NT2/D1 (cell line): ENCODE results near the gene VCL.

Experiments used
- DNase-seq: peaks from one replicate; pipeline ENCODE4 v3.0.0-alpha.2; 2011; ENCODE audit warnings: low read depth, low spot score
- H3K27me3 ChIP-seq: 2 replicates; pipeline ENCODE4 v1.6.0; 2011; ENCODE audit warnings: mild to moderate bottlenecking; ENCODE audit not compliant: insufficient read length, insufficient read depth
- H3K36me3 ChIP-seq: 2 replicates; pipeline ENCODE4 v1.6.1; 2011; ENCODE audit warnings: mild to moderate bottlenecking, low read length, mixed read lengths; ENCODE audit not compliant: insufficient read depth, insufficient read length
- H3K4me1 ChIP-seq: 2 replicates; pipeline ENCODE4 v1.5.1; 2011; ENCODE audit not compliant: insufficient read depth, insufficient read length
- H3K4me3 ChIP-seq: 2 replicates; pipeline ENCODE4 v1.5.1; 2011; ENCODE audit warnings: low read depth; ENCODE audit not compliant: insufficient read length
- H3K9ac ChIP-seq: 2 replicates; pipeline ENCODE4 v1.6.0; 2011; ENCODE audit warnings: low read depth; ENCODE audit not compliant: insufficient read length
- H3K9me3 ChIP-seq: 2 replicates; pipeline ENCODE4 v1.5.1; 2011; ENCODE audit warnings: mild to moderate bottlenecking, low read length; ENCODE audit not compliant: insufficient read depth
- SUZ12 ChIP-seq: IDR thresholded peaks from 2 replicates; pipeline ENCODE4 v1.6.1; 2011; ENCODE audit not compliant: insufficient read length, insufficient read depth; ENCODE audit errors: extremely low read depth
- YY1 ChIP-seq: IDR thresholded peaks from 2 replicates; pipeline ENCODE4 v1.6.1; 2011; ENCODE audit not compliant: insufficient read length, insufficient read depth
- ZNF274 ChIP-seq: IDR thresholded peaks from 2 replicates; pipeline ENCODE4 v1.6.1; 2011; ENCODE audit warnings: mild to moderate bottlenecking, low read depth, low read length

VCL gene

GRCh38 chr10:74083304-74083703 is 85.4 kb downstream of the VCL start:
- Histone ChIP-seq H3K27me3 (no peaks in the 10 kb centered on the region), H3K4me1 (no peaks in the 10 kb centered on the region), H3K9me3 (no peaks in the 10 kb centered on the region), H3K4me3 (no peak overlapping the region), H3K36me3 (peaks cover 43% of the 10 kb centered on the region), H3K9ac (no peak overlapping the region)
- TF ChIP-seq SUZ12: no peak
- no peak for TF ChIP-seq YY1
- no peak for TF ChIP-seq ZNF274
- no peak for DNase-seq

DNA sequence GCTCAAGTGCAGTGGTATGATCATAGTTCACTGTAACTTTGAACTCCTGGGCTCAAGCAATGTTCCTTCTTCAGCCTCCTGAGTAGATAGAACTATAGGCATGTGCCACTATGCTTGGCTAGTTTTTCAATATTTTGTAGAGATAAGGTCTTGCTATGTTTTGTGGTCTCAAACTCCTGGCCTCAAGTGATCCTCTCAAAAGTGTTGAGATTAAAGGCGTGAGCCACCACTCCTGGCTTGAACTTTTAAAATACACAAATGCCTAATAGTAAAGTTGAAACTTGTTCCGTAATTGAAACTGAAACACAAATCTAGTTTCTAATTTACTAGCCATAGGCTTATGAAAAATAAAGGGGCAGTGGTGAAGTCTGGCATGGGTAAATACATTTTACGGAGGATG is 87.0 kb downstream of the VCL start:
- no peak for DNase-seq
- Histone ChIP-seq H3K27me3 (no peaks in the 10 kb centered on the region), H3K9me3 (no peaks in the 10 kb centered on the region), H3K4me3 (no peak overlapping the region), H3K4me1 (no peaks in the 10 kb centered on the region), H3K36me3 (peaks cover 58% of the 10 kb centered on the region), H3K9ac (no peak overlapping the region)
- TF ChIP-seq SUZ12 (no peak), YY1 (no peak), ZNF274 (no peak)

GRCh38 chr10:74086317-74086716 is 88.4 kb downstream of the VCL start:
- no peak for DNase-seq
- no peaks in the 10 kb centered on the region for H3K27me3 ChIP-seq
- no peaks in the 10 kb centered on the region for H3K4me1 ChIP-seq
- TF ChIP-seq SUZ12 (no peak), YY1 (no peak), ZNF274 (no peak)
- H3K4me3 ChIP-seq: no peak overlapping the region
- peaks cover 71% of the 10 kb centered on the region for H3K36me3 ChIP-seq
- H3K9ac ChIP-seq: no peak overlapping the region
- no peaks in the 10 kb centered on the region for H3K9me3 ChIP-seq

GRCh38 chr10:74088722-74089121 is 90.8 kb downstream of the VCL start:
- Histone ChIP-seq H3K4me1 (no peaks in the 10 kb centered on the region), H3K36me3 (peaks cover 72% of the 10 kb centered on the region), H3K4me3 (no peak overlapping the region), H3K27me3 (no peaks in the 10 kb centered on the region), H3K9me3 (no peaks in the 10 kb centered on the region), H3K9ac (no peak overlapping the region)
- TF ChIP-seq SUZ12 (no peak), YY1 (no peak), ZNF274 (no peak)
- DNase-seq: no peak

GRCh38 chr10:74092372-74092771 is 94.5 kb downstream of the VCL start:
- Histone ChIP-seq H3K9ac (no peak overlapping the region), H3K9me3 (no peaks in the 10 kb centered on the region), H3K4me1 (no peaks in the 10 kb centered on the region), H3K36me3 (peaks cover 87% of the 10 kb centered on the region), H3K27me3 (no peaks in the 10 kb centered on the region), H3K4me3 (no peak overlapping the region)
- TF ChIP-seq SUZ12 (no peak), YY1 (no peak), ZNF274 (no peak)
- DNase-seq: no peak

DNA sequence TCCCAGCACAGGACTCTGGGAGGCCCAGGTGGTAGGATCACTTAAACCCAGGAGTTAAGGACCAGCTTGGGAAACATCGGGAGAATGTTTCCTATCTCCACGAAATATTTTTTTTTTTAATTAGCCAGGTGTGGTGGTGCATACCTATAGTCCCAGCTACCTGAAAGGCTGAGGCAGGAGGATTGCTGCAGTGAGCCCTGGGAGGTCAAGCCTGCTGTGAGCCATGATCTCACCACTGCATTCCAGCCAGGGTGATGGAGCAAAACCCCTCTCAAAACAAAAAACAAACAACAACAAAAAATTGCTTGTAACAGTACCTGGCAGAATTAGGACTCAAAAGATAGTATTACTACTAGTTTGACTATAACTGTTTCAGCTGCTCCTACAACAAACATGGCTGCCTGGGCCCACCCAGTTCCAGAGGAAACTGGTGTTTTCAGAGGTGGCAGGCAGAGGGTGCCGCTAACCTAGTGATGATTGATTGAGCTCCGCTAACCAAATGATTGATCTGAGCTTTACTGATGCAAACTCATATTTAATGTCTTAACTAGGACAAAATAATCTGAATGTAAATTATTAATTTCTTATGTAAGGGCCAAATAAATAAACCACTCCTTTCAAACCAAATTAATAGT is 95.7 kb downstream of the VCL start:
- peaks cover 93% of the 10 kb centered on the region for H3K36me3 ChIP-seq

GRCh38 chr10:74094231-74094630 is 96.3 kb downstream of the VCL start:
- Histone ChIP-seq H3K9me3 (no peaks in the 10 kb centered on the region), H3K27me3 (no peaks in the 10 kb centered on the region), H3K9ac (no peak overlapping the region), H3K4me1 (no peaks in the 10 kb centered on the region), H3K36me3 (peaks cover 93% of the 10 kb centered on the region), H3K4me3 (no peak overlapping the region)
- DNase-seq: no peak
- no peak for TF ChIP-seq YY1
- TF ChIP-seq SUZ12: no peak
- no peak for TF ChIP-seq ZNF274

More for the DNA sequence above, 95.7 kb downstream of the VCL start:
- H3K27me3 ChIP-seq: no peaks in the 10 kb centered on the region
- H3K9me3 ChIP-seq: no peaks in the 10 kb centered on the region
- DNase-seq: no peak
- H3K4me1 ChIP-seq: no peaks in the 10 kb centered on the region
- H3K9ac ChIP-seq: no peak overlapping the region
- H3K4me3 ChIP-seq: no peak overlapping the region
- TF ChIP-seq SUZ12 (no peak), ZNF274 (no peak), YY1 (no peak)
